ENCODE data around the gene NFU1. TPM values are rescaled to one million over a fixed set of nuclear protein-coding genes. Genes with fewer than 3 reads are reported as not detected.
A peak's percentile ranks its signal among the peaks of the same experiment; 100 is the strongest.

Gene NFU1
- total RNA-seq (2014; rRNA removed; shearing (Covaris generic)), result 12.4 and 38.5 TPM in 2 replicates
- polyA plus RNA-seq (2016; fragmentation: Nextera tagmentation; extraction: Ambion mirVana), result 74.3 and 81.9 TPM in 2 replicates

- WGBS, 2 experiments (ENCODE audit: low coverage in 1 of 2, low lambda C conversion rate in 2 of 2, missing lambda C conversion rate in 2 of 2), result 1 to 2% methylated on average over 59 to 60 of the region's 60 CpGs
- peak within 1 kb of the TSS; percentile 86 for H3K4me3 ChIP-seq
- TF ChIP-seq EZH2phosphoT487 (IDR thresholded peaks at IDR 0.05; ENCODE audit: insufficient read depth, low read depth) (no peak), EZH2 (IDR thresholded peaks at IDR 0.05; ENCODE audit: insufficient read depth, poor library complexity, severe bottlenecking) (no peak)
Observed at GRCh38 chr2:69436938-69437750, at the start of gene NFU1. Gene NFU1, minus strand, starts transcription at chr2:69437435. Its CDS starts 13 bp downstream, at chr2:69437422.

GRCh38 chr2:69483696-69484095, 46.5 kb upstream of the NFU1 start:
- Histone ChIP-seq H3K79me2 (ENCODE audit: insufficient read depth) (no peaks in the 10 kb centered on the region), H3K27me3 (replicated peaks; ENCODE audit: insufficient read depth) (no peaks in the 10 kb centered on the region), H3K27ac (no peak overlapping the region), H2AFZ (no peak overlapping the region), H3K36me3 (ENCODE audit: low read depth) (peaks cover 18% of the 10 kb centered on the region; the same call in 1 of the 2 replicates), H4K20me1 (ENCODE audit: insufficient read depth) (no peaks in the 10 kb centered on the region), H3K4me2 (ENCODE audit: unreplicated experiment) (no peak overlapping the region), H3K4me3 (no peak overlapping the region), H3K9ac (no peak overlapping the region), H3K9me2 (ENCODE audit: insufficient read depth) (no peaks in the 10 kb centered on the region), H3K9me3 (ENCODE audit: low read depth) (no peaks in the 10 kb centered on the region), H3K4me1 (ENCODE audit: insufficient read depth) (no peaks in the 10 kb centered on the region), H3F3A (ENCODE audit: insufficient read depth) (no peaks in the 10 kb centered on the region; the same call in 1 of the 2 replicates)
- 81 to 85% methylated on average over 3 of the region's 3 CpGs for WGBS, 2 experiments (ENCODE audit: low coverage in 1 of 2, low lambda C conversion rate in 2 of 2, missing lambda C conversion rate in 2 of 2)
- in situ Hi-C loops (cut with MboI), result no loop called here
- no peak for TF ChIP-seq EZH2phosphoT487 (IDR thresholded peaks at IDR 0.05; ENCODE audit: insufficient read depth, low read depth)
- TF ChIP-seq EZH2 (IDR thresholded peaks at IDR 0.05; ENCODE audit: insufficient read depth, poor library complexity, severe bottlenecking), result no peak
- DNase-seq, result no peak

More at GRCh38 chr2:69436938-69437750, at the start of gene NFU1:
- H3K9ac ChIP-seq, result peak within 1 kb of the TSS; percentile 88
- H3K27ac ChIP-seq, result peak within 1 kb of the TSS; percentile 96
- peaks cover 46% of the 10 kb centered on the region for H3K79me2 ChIP-seq (ENCODE audit: insufficient read depth)
- H3K4me1 ChIP-seq (ENCODE audit: insufficient read depth), result peaks cover 12% of the 10 kb centered on the region
- peak; percentile 99 for DNase-seq
- no peaks in the 10 kb centered on the region for H3K9me2 ChIP-seq (ENCODE audit: insufficient read depth)
- no peaks in the 10 kb centered on the region for H3K9me3 ChIP-seq (ENCODE audit: low read depth)
- 0 out of 2 replicates have a peak, but pooled peaks cover under 1% of the 10 kb centered on the region for H4K20me1 ChIP-seq (ENCODE audit: insufficient read depth)
- in situ Hi-C loops (cut with MboI), result no loop called here
- H3K4me2 ChIP-seq (ENCODE audit: unreplicated experiment), result peak within 1 kb of the TSS; percentile 94
- no peaks in the 10 kb centered on the region for H3K27me3 ChIP-seq (replicated peaks; ENCODE audit: insufficient read depth)
- peaks cover 5% of the 10 kb centered on the region; the same call in 1 of the 2 replicates for H3F3A ChIP-seq (ENCODE audit: insufficient read depth)
- peak within 1 kb of the TSS; percentile 96 for H2AFZ ChIP-seq
- no peaks in the 10 kb centered on the region for H3K36me3 ChIP-seq (ENCODE audit: low read depth)

- Histone ChIP-seq H3K27ac (no peak overlapping the region), H3K4me2 (ENCODE audit: unreplicated experiment) (no peak overlapping the region), H3K9me3 (ENCODE audit: low read depth) (no peaks in the 10 kb centered on the region), H4K20me1 (ENCODE audit: insufficient read depth) (no peaks in the 10 kb centered on the region), H3K4me1 (ENCODE audit: insufficient read depth) (no peaks in the 10 kb centered on the region), H3K9ac (no peak overlapping the region), H3F3A (ENCODE audit: insufficient read depth) (no peaks in the 10 kb centered on the region; the same call in 1 of the 2 replicates), H3K9me2 (ENCODE audit: insufficient read depth) (no peaks in the 10 kb centered on the region), H2AFZ (no peak overlapping the region), H3K36me3 (ENCODE audit: low read depth) (peaks cover 14% of the 10 kb centered on the region; the same call in 1 of the 2 replicates), H3K4me3 (no peak overlapping the region), H3K79me2 (ENCODE audit: insufficient read depth) (no peaks in the 10 kb centered on the region), H3K27me3 (replicated peaks; ENCODE audit: insufficient read depth) (no peaks in the 10 kb centered on the region)
- DNase-seq, result no peak
- WGBS, 2 experiments (ENCODE audit: low coverage in 1 of 2, low lambda C conversion rate in 2 of 2, missing lambda C conversion rate in 2 of 2), result 82 to 83% methylated on average over 4 of the region's 4 CpGs
- in situ Hi-C loops (cut with MboI), result no loop called here
- no peak for TF ChIP-seq EZH2 (IDR thresholded peaks at IDR 0.05; ENCODE audit: insufficient read depth, poor library complexity, severe bottlenecking)
- TF ChIP-seq EZH2phosphoT487 (IDR thresholded peaks at IDR 0.05; ENCODE audit: insufficient read depth, low read depth), result no peak
Observed at GRCh38 chr2:69483024-69483423, 45.8 kb upstream of the NFU1 start.

GRCh38 chr2:69482471-69482870, 45.2 kb upstream of the NFU1 start:
- no peaks in the 10 kb centered on the region for H3K27me3 ChIP-seq (replicated peaks; ENCODE audit: insufficient read depth)
- no peak overlapping the region for H2AFZ ChIP-seq
- in situ Hi-C loops (cut with MboI), result no loop called here
- no peaks in the 10 kb centered on the region for H3K79me2 ChIP-seq (ENCODE audit: insufficient read depth)
- H3K4me3 ChIP-seq, result no peak overlapping the region
- no peak overlapping the region for H3K9ac ChIP-seq
- H3K9me3 ChIP-seq (ENCODE audit: low read depth), result no peaks in the 10 kb centered on the region
- H3F3A ChIP-seq (ENCODE audit: insufficient read depth), result no peaks in the 10 kb centered on the region; the same call in 1 of the 2 replicates
- TF ChIP-seq EZH2phosphoT487 (IDR thresholded peaks at IDR 0.05; ENCODE audit: insufficient read depth, low read depth), result no peak
- TF ChIP-seq EZH2 (IDR thresholded peaks at IDR 0.05; ENCODE audit: insufficient read depth, poor library complexity, severe bottlenecking), result no peak
- H3K9me2 ChIP-seq (ENCODE audit: insufficient read depth), result no peaks in the 10 kb centered on the region
- DNase-seq, result no peak
- WGBS, 2 experiments (ENCODE audit: low coverage in 1 of 2, low lambda C conversion rate in 2 of 2, missing lambda C conversion rate in 2 of 2), result 84 to 89% methylated on average over 3 of the region's 3 CpGs
- peaks cover 14% of the 10 kb centered on the region; the same call in 1 of the 2 replicates for H3K36me3 ChIP-seq (ENCODE audit: low read depth)
- no peak overlapping the region for H3K27ac ChIP-seq
- 0 out of 2 replicates have a peak, but pooled peaks cover 3% of the 10 kb centered on the region for H4K20me1 ChIP-seq (ENCODE audit: insufficient read depth)
- H3K4me2 ChIP-seq (ENCODE audit: unreplicated experiment), result no peak overlapping the region
- no peaks in the 10 kb centered on the region for H3K4me1 ChIP-seq (ENCODE audit: insufficient read depth)

All from GM23248 (cell line).